ENCODE measurements around the gene RARRES2. TPM values are rescaled to one million over a fixed set of nuclear protein-coding genes. Genes with fewer than 3 reads are reported as not detected.

RARRES2 gene
- total and polyA plus RNA-seq, 2 of the 13 experiments (the other 11 are each of a cell fraction or from before 2014, with no cell fraction given) = 134 to 172 TPM

DNA sequence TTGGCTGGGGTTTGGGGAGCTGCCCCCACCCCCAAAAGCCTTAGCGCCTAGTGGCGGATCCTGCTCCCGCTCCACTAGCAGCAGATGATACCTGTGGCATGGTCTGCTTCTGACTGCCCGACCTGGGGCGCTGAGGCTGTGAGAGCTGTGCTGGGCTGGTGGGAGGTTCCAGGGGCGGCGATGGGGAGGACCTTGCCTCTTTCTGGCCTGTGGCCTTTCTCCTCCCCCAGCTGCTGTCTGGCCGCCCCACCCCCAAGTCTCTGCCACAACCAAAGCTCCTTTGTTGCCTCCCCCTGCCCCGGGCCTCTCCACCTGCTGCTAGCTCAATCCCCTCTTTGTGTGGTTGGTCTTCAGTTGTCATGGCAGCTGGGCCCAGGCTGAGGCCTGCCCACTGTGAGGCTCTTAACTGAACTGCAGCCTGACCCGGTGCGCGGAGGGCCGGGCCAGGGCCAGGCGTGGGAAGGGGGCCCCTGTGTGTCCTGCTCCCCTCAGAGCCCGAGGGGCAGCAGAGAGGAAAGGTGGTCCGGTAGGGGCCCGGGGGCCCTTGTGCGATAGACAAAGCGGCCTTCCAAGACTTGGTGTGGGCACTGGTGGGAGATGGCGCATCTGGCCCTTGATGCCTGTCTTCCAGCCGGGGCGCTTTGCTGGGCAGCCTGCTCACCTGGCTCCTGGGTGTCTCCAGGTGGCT lies 42.4 kb upstream of the RARRES2 start (continued):
- TF ChIP-seq MAFG (CRISPR knock-in tag; IDR thresholded peaks at IDR 0.05) = no peak
- no peak; the same call in 1 of the 2 replicates for TF ChIP-seq ZNF331 (CRISPR knock-in tag; IDR thresholded peaks at IDR 0.05)
- TF ChIP-seq SRSF9 (IDR thresholded peaks at IDR 0.05; ENCODE audit: borderline replicate concordance, insufficient read depth, low read depth, low read length, poor library complexity, severe bottlenecking) = no peak
- TF ChIP-seq ZNF10 (CRISPR knock-in tag; IDR thresholded peaks at IDR 0.05; ENCODE audit: borderline replicate concordance, low read depth) = no peak
- TF ChIP-seq ZBTB1 (CRISPR knock-in tag; IDR thresholded peaks at IDR 0.05; ENCODE audit: borderline replicate concordance) = no peak
- TF ChIP-seq, protein P1, sequence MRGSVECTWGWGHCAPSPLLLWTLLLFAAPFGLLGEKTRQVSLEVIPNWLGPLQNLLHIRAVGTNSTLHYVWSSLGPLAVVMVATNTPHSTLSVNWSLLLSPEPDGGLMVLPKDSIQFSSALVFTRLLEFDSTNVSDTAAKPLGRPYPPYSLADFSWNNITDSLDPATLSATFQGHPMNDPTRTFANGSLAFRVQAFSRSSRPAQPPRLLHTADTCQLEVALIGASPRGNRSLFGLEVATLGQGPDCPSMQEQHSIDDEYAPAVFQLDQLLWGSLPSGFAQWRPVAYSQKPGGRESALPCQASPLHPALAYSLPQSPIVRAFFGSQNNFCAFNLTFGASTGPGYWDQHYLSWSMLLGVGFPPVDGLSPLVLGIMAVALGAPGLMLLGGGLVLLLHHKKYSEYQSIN (CRISPR knock-in tag; IDR thresholded peaks at IDR 0.05; ENCODE audit: borderline replicate concordance) = no peak
- TF ChIP-seq ZFAT (CRISPR knock-in tag; conservative IDR thresholded peaks at IDR 0.05) = no peak
- no peak for TF ChIP-seq IKZF4 (CRISPR knock-in tag; IDR thresholded peaks at IDR 0.05; ENCODE audit: borderline replicate concordance, low read depth, not compliant biosample characterization)
- TF ChIP-seq ZNF101 (CRISPR knock-in tag; IDR thresholded peaks at IDR 0.05; ENCODE audit: borderline replicate concordance, low read depth) = no peak
- 0 out of 2 replicates have a peak, but pooled peaks have one; percentile 60 for TF ChIP-seq ZNF747 (CRISPR knock-in tag; IDR thresholded peaks at IDR 0.05; ENCODE audit: borderline replicate concordance)
- peak; percentile 84 to 86 for TF ChIP-seq EP300 (IDR thresholded peaks at IDR 0.05; ENCODE audit: low read depth in 2 of 2, low read length in 2 of 2)
- TF ChIP-seq EP300 (CRISPR knock-in tag; IDR thresholded peaks at IDR 0.05; ENCODE audit: borderline replicate concordance) = no peak; the same call in 1 of the 2 replicates
- TF ChIP-seq NAIF1 (CRISPR knock-in tag; IDR thresholded peaks at IDR 0.05; ENCODE audit: borderline replicate concordance) = no peak; the same call in 1 of the 2 replicates
- TF ChIP-seq RBM22 (optimal IDR thresholded peaks at IDR 0.05; ENCODE audit: low read length) = peak; percentile 70
- peak; percentile 55 for TF ChIP-seq HNF4A (CRISPR knock-in tag; IDR thresholded peaks at IDR 0.05)
- peak; percentile 97 for TF ChIP-seq ZNF687 (CRISPR knock-in tag; IDR thresholded peaks at IDR 0.05)
- TF ChIP-seq ZFP41 (CRISPR knock-in tag; IDR thresholded peaks at IDR 0.05; ENCODE audit: borderline replicate concordance) = no peak
- no peak for TF ChIP-seq ZNF639 (CRISPR knock-in tag; conservative IDR thresholded peaks at IDR 0.05)
- TF ChIP-seq MIXL1 (CRISPR knock-in tag; IDR thresholded peaks at IDR 0.05) = no peak
- TF ChIP-seq NFKB2 (CRISPR knock-in tag; IDR thresholded peaks at IDR 0.05; ENCODE audit: borderline replicate concordance) = peak; percentile 92; the same call in 1 of the 2 replicates
- peak; percentile 81 for TF ChIP-seq SAP130 (CRISPR knock-in tag; IDR thresholded peaks at IDR 0.05; ENCODE audit: low read depth)
- no peak for TF ChIP-seq ZNF225 (CRISPR knock-in tag; IDR thresholded peaks at IDR 0.05)
- peak; percentile 35 for TF ChIP-seq HNRNPH1 (optimal IDR thresholded peaks at IDR 0.05; ENCODE audit: low read depth, low read length)
- peak; percentile 57 for TF ChIP-seq NCOA2 (CRISPR knock-in tag; IDR thresholded peaks at IDR 0.05)

All from HepG2 (cell line).